Breast epithelium (tissue), 3 donors: ENCODE measurements around the gene GRM4.

Source experiments
- CTCF ChIP-seq, 3 donors: fragments of 450-650 bp; IDR thresholded peaks; one replicate each; pipeline ENCODE4 v1.5.1; 2016 to 2017; ENCODE audit warnings: antibody characterized with exemption in 3 of 3, mild to moderate bottlenecking in 3 of 3, moderate library complexity in 3 of 3
- POLR2A ChIP-seq: fragments of 450-650 bp; IDR thresholded peaks from one replicate; pipeline ENCODE4 v1.6.1; 2016; ENCODE audit warnings: antibody characterized with exemption, mild to moderate bottlenecking, moderate library complexity
- POLR2AphosphoS5 ChIP-seq, 3 donors: sonication (generic); formaldehyde crosslinking; IDR thresholded peaks; one replicate each; pipeline ENCODE4 v1.6.1; 2017; ENCODE audit warnings: antibody characterized with exemption in 3 of 3

- TF ChIP-seq POLR2A (no peak), POLR2AphosphoS5 (IDR thresholded peaks at IDR 0.05) (no peak), CTCF (IDR thresholded peaks at IDR 0.05) (no peak)
These were observed 86.7 kb downstream of the GRM4 start for GRCh38 chr6:34059136-34059731.
